NB4 (cell line): Measurements from ENCODE around the gene PXN.

Experiments used
- CTCF ChIP-seq: IDR thresholded peaks from one replicate; pipeline ENCODE4 v1.5.1; 2012; ENCODE audit warnings: low read depth, low read length
- MAX ChIP-seq: IDR thresholded peaks from 2 replicates; pipeline ENCODE4 v1.6.1; 2011; ENCODE audit warnings: low read depth, low read length

- TF ChIP-seq MAX, result peak; percentile 51; the same call in 1 of the 2 replicates
- peak; percentile 69 for TF ChIP-seq CTCF
Measured at GRCh38 chr12:120265473-120266179, at the start of gene PXN.
